SK-N-MC (cell line): ENCODE data around the gene IRF9.

Source experiments
- EZH2 ChIP-seq: fragments of 200-600 bp; sonication (generic); IDR thresholded peaks from one replicate; pipeline ENCODE4 v1.6.1; 2017; ENCODE audit warnings: antibody characterized with exemption
- POLR2AphosphoS5 ChIP-seq: IDR thresholded peaks from 2 replicates; pipeline ENCODE4 v1.6.1; 2012; ENCODE audit warnings: mild to moderate bottlenecking, low read depth, low read length, borderline replicate concordance

- TF ChIP-seq EZH2 = no peak
- TF ChIP-seq POLR2AphosphoS5 = no peak
These were observed 1.1 kb upstream of the IRF9 start for GRCh38 chr14:24159777-24160498.
